Iris pigment epithelial cell (primary cell): Measurements from ENCODE around the gene PTGIR.

Experiments
- DNase-seq: peaks from one replicate; pipeline ENCODE4 v3.0.0-alpha.2; 2011; ENCODE audit warnings: low read depth

Gene PTGIR

GRCh38 chr19:46624958-46625661 is at the start of gene PTGIR:
TSS of gene PTGIR (minus strand) at chr19:46625089. CDS start at chr19:46624225, 864 bp downstream.
- DNase-seq = peak; percentile 59

- DNase-seq = peak; percentile 32
Measured at GRCh38 chr19:46670813-46671212, 45.9 kb upstream of the PTGIR start.

GRCh38 chr19:46668662-46669061 is 43.8 kb upstream of the PTGIR start:
- no peak for DNase-seq

GRCh38 chr19:46665072-46665471 is 40.2 kb upstream of the PTGIR start:
- no peak for DNase-seq

GRCh38 chr19:46661735-46662592 is 37.1 kb upstream of the PTGIR start:
- peak; percentile 93 for DNase-seq

GRCh38 chr19:46661020-46661731 is 36.3 kb upstream of the PTGIR start, which contains the start of gene DACT3:
TSS of gene DACT3 (minus strand) at chr19:46661182. CDS start at chr19:46661064, 118 bp downstream.
- peak; percentile 100 for DNase-seq

- DNase-seq = no peak
Measured at GRCh38 chr19:46660551-46661019, 35.7 kb upstream of the PTGIR start.

GRCh38 chr19:46660008-46660517 is 35.2 kb upstream of the PTGIR start:
- DNase-seq = no peak

- peak; percentile 10 for DNase-seq
Measured at GRCh38 chr19:46659151-46660007, 34.5 kb upstream of the PTGIR start.

GRCh38 chr19:46656541-46656940 is 31.7 kb upstream of the PTGIR start:
- DNase-seq = no peak

- DNase-seq = no peak
Measured at GRCh38 chr19:46654621-46655152, 29.8 kb upstream of the PTGIR start.

GRCh38 chr19:46650445-46650844 is 25.6 kb upstream of the PTGIR start:
- no peak for DNase-seq

GRCh38 chr19:46648961-46649960 is 24.4 kb upstream of the PTGIR start:
- no peak for DNase-seq

GRCh38 chr19:46648060-46648960 is 23.4 kb upstream of the PTGIR start:
- no peak for DNase-seq

GRCh38 chr19:46646402-46646801 is 21.5 kb upstream of the PTGIR start:
- no peak for DNase-seq

- DNase-seq = no peak
Measured at GRCh38 chr19:46644720-46645119, 19.8 kb upstream of the PTGIR start.

GRCh38 chr19:46640656-46641055 is 15.8 kb upstream of the PTGIR start:
- DNase-seq = no peak

GRCh38 chr19:46639358-46640182 is 14.7 kb upstream of the PTGIR start:
- DNase-seq = peak; percentile 54
